ACC112 (cell line): ENCODE results near the gene HAVCR2.
"Not testable (repeated sequence)": the region's sequence is repeated elsewhere in the genome, so short reads cannot be mapped to it uniquely, and the experiment has no call there.

Experiments used
- H2AFZ ChIP-seq: fragments of 200-600 bp; sonication (generic); one replicate; pipeline ENCODE4 v1.6.0; 2017; ENCODE audit warnings: antibody characterized with exemption, low read length; ENCODE audit not compliant: unreplicated experiment
- H3K27ac ChIP-seq: fragments of 200-600 bp; sonication (generic); 2 replicates; pipeline ENCODE4 v1.5.1; 2014; ENCODE audit warnings: low read depth, mild to moderate bottlenecking, antibody characterized with exemption, low read length, moderate library complexity
- H3K27me3 ChIP-seq: fragments of 200-600 bp; sonication (generic); 2 replicates; pipeline ENCODE4 v1.6.1; 2014; ENCODE audit warnings: mild to moderate bottlenecking, antibody characterized with exemption, low read length, moderate library complexity, mixed read lengths; ENCODE audit not compliant: insufficient read depth
- H3K36me3 ChIP-seq: fragments of 200-600 bp; sonication (generic); 2 replicates; pipeline ENCODE4 v1.6.1; 2016; ENCODE audit warnings: mild to moderate bottlenecking, antibody characterized with exemption, low read length, moderate library complexity, mixed read lengths; ENCODE audit not compliant: insufficient read depth
- H3K4me1 ChIP-seq: fragments of 200-600 bp; sonication (generic); one replicate; pipeline ENCODE4 v1.6.1; 2016; ENCODE audit warnings: low read length, mixed read lengths; ENCODE audit not compliant: insufficient read depth, unreplicated experiment, control insufficient read depth
- H3K4me3 ChIP-seq: fragments of 200-600 bp; sonication (generic); 2 replicates; pipeline ENCODE4 v1.5.1; 2014; ENCODE audit warnings: mild to moderate bottlenecking, low read depth, low read length
- H3K79me2 ChIP-seq: fragments of 200-600 bp; sonication (generic); one replicate; pipeline ENCODE4 v1.6.0; 2016; ENCODE audit warnings: low read length; ENCODE audit not compliant: control insufficient read depth, unreplicated experiment, insufficient read depth

HAVCR2 gene

DNA sequence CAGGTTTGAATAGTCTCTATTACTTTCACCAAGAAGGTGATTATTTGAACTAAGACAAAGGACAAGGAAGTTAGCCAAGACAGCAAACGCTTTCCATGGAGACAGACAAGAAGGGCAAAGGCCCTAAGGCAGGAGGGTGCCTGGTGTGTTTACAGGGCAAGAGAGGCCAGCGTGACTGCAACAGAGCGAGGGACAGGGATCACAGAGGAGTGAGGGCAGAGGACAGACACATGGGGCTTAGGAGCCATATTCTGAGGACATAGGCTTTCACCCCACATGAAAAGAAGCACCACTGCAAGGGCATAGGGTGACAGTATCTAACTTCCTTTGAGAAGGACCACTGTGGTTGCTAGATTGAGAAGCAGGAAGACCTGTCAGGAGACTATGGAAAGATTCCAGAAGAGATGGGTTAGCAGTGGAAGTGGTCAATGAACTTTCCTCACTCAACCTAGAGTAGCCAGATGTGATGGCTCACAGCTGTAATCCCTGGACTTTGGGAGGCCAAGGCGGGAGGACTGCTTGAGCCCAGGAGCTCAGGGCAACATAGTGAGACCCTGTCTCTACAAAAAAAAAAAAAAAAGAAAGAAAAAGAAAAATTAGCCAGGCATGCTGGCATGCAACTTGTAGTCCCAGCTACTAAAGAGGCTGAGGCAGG, 44.9 kb downstream of the HAVCR2 start:
- H3K4me1 ChIP-seq: peaks cover 4% of the 10 kb centered on the region
- H3K79me2 ChIP-seq: no peaks in the 10 kb centered on the region
- H3K36me3 ChIP-seq: no peaks in the 10 kb centered on the region
- no peak overlapping the region for H2AFZ ChIP-seq
- no peak overlapping the region for H3K27ac ChIP-seq
- H3K27me3 ChIP-seq: no peaks in the 10 kb centered on the region
- H3K4me3 ChIP-seq: no peak overlapping the region

DNA sequence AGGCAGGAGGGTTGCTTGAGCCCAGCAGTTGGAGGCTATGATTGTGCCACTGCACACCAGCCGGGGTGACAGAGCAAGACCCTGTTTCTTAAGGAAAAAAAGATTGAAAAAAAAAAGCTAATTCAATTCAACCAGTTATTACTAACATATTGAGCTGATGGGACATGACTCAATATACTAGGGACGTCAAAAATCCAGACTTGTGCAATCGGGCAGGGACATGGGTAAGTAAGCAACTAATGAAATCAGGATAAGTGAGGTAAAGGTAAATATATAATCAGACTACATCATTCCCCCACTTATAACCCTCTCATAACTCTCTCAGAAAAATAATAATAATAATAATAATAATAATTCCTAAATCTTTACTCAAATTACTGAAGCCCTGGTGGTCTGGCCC, 49.0 kb downstream of the HAVCR2 start:
- H3K4me1 ChIP-seq: peaks cover 4% of the 10 kb centered on the region
- no peaks in the 10 kb centered on the region for H3K27me3 ChIP-seq
- no peak overlapping the region for H3K4me3 ChIP-seq
- no peaks in the 10 kb centered on the region for H3K36me3 ChIP-seq
- H3K27ac ChIP-seq: no peak overlapping the region
- no peaks in the 10 kb centered on the region for H3K79me2 ChIP-seq
- no peak overlapping the region for H2AFZ ChIP-seq

DNA sequence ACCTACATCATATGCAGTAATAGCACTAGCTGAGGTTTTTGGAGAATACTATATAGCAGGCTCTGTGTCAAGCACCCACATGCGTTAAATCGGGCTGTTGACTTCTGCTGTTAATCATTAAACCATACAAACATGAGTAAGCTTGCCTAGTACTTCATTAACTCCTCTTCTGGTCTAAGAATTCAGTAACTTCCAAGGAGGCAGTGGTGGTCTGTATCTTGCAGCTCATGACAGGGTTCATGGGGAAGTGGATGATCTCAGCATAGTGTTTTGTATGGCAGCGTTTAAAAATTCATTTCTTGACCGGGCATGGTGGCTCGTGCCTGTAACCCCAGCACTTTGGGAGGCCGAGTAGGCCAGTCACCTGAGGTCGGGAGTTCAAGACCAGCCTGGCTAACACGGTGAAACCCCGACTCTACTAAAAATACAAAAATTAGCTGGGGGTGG, 49.7 kb downstream of the HAVCR2 start, which contains the start of gene HAVCR1:
TSS of gene HAVCR1 (minus strand) at position 24 of the 447 bp plus-strand sequence. CDS start 1,173 bp downstream, outside the sequence.
- no peak within 1 kb of the TSS for H2AFZ ChIP-seq
- H3K36me3 ChIP-seq: no peaks in the 10 kb centered on the region
- no peak within 1 kb of the TSS for H3K27ac ChIP-seq
- no peak within 1 kb of the TSS for H3K4me3 ChIP-seq
- H3K4me1 ChIP-seq: peaks cover 4% of the 10 kb centered on the region
- no peaks in the 10 kb centered on the region for H3K79me2 ChIP-seq
- H3K27me3 ChIP-seq: no peaks in the 10 kb centered on the region

DNA sequence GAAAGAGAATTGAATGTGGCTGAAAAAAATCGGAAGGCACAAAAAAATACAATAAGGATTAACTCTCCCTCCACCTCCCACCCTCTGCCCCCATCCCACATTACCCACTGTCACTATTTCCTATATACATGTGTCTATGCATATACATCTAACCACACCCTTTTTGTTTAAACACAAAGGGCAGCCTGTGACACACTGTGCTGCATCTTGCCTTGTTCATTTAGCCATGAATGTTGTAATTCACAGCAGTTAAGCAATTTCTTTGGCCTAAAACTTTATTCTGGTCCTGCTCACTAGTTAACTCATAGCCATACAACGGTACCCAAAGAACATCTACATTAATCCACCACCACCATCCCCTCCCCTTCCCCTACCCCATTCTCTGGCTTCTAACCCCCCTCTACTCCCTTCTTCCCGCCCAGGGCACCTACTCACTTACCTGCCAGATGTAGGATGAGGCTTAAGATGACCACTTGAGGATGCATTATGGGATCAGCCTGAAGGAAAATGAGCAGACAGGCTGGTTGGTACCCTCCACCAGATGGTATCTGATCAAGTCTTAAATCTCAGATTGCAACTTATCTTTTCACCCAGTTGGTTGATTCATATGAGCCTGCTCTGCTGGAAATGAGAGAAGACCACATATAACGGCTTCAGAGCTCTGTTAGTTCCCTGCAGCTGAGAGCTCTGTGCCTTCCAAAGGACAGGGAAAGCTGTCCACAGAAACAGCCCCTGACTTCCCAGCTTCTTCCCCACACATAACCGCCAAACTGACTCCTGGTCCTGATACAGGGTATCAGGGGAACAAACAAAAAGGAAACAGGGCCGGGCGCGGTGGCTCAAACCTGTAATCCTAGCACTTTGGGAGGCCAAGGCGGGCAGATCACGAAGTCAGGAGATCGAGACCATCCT, 51.1 kb downstream of the HAVCR2 start:
- no peaks in the 10 kb centered on the region for H3K27me3 ChIP-seq
- H3K4me1 ChIP-seq: peaks cover 4% of the 10 kb centered on the region
- no peak overlapping the region for H2AFZ ChIP-seq
- no peaks in the 10 kb centered on the region for H3K79me2 ChIP-seq
- no peak overlapping the region for H3K4me3 ChIP-seq
- no peaks in the 10 kb centered on the region for H3K36me3 ChIP-seq
- H3K27ac ChIP-seq: no peak overlapping the region

DNA sequence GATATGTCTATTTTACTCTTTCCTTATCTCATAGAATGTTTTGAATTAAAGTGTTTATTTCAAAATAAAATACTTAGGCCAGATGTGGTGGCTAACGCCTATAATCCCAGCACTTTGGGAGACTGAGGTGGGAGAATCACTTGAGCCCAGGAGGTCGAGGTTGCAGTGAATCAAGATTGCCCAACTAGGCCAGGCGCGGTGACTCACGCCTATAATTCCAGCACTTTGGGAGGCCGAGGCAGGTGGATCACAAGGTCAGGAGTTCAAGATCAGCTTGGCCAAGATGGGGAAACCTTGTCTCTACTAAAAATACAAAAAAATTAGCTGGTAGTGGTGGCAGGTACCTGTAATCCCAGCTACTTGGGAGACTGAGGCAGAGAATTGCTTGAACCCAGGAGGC, 52.0 kb downstream of the HAVCR2 start:
- not testable (repeated sequence) for H3K4me3 ChIP-seq, H3K27me3 ChIP-seq, H2AFZ ChIP-seq, H3K36me3 ChIP-seq, H3K4me1 ChIP-seq, H3K27ac ChIP-seq, H3K79me2 ChIP-seq

DNA sequence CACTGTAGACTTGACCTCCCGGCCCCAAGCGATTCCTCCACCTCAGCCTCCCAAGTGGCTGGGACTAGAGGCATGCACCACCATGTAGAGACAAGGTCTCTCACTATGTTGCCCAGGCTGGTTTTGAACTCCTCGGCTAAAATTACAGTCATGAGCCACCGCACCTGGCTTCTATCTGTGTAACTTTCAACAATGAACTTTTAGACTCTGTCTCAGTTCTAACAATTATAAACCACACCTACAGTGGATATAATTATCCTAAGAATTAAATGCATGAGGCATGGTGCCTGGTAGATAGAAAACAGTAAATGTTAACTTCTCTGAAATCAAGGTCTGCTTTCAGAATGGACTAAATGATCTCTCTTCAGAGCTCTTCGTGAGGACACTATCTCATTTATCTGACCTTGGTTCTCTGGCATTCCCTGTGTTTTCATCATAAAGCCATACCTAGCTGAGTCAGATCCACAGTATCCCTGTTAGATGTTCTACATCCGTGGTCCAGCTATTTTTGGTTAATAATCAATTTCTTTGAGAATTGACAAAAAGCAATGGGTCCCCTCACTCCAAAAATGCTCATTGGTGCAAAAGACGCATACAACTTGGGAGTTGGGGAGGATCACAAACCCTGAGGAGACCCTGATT, 57.1 kb downstream of the HAVCR2 start:
- Histone ChIP-seq H2AFZ (no peak overlapping the region), H3K27me3 (peaks cover 4% of the 10 kb centered on the region; the same call in 1 of the 2 replicates), H3K4me3 (no peak overlapping the region), H3K27ac (no peak overlapping the region), H3K4me1 (no peaks in the 10 kb centered on the region), H3K36me3 (no peaks in the 10 kb centered on the region), H3K79me2 (no peaks in the 10 kb centered on the region)

DNA sequence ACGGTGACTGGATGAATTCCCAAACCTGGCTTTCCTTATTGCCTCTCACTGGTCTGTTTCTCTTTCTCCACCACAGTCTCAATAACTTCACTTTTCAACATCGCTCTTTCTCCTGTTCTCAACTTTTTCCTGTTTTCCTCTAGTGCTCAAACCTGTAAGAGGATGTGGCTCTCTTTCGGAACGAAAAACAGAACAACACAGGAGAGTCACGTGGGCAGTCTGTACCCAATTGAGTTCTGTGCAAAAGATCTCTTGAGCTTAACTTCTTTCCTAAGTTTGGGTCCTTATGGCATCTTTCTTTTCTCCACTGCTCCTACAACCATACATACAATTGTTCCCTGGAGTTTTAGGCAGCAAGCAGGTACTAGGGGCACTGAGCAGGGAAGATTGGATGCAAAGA, 58.8 kb downstream of the HAVCR2 start:
- no peak overlapping the region for H3K27ac ChIP-seq
- H3K4me3 ChIP-seq: no peak overlapping the region
- no peak overlapping the region for H2AFZ ChIP-seq
- H3K36me3 ChIP-seq: no peaks in the 10 kb centered on the region
- H3K79me2 ChIP-seq: no peaks in the 10 kb centered on the region
- H3K4me1 ChIP-seq: no peaks in the 10 kb centered on the region
- peaks cover 4% of the 10 kb centered on the region; the same call in 1 of the 2 replicates for H3K27me3 ChIP-seq

DNA sequence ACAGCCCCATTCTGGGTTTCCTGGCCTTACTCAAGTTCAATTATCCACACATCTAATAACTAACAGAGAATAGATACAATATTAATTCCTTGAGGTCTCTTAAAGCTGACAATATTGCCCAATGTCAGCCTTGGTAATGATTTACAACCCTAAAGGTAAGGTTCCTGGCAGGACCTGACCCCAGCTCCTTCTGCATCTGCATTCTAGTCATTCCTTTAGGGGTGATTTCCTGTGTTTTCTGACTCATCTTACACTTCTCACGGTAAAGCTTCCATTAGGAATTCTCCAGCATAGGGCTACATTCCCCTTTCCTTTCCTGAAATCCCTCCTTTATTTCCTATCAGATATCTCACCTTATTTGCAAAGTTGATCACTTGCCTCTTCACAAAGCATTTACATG, 59.2 kb downstream of the HAVCR2 start:
- Histone ChIP-seq H3K27ac (no peak overlapping the region), H3K27me3 (peaks cover 4% of the 10 kb centered on the region; the same call in 1 of the 2 replicates), H2AFZ (no peak overlapping the region), H3K79me2 (no peaks in the 10 kb centered on the region), H3K36me3 (no peaks in the 10 kb centered on the region), H3K4me1 (no peaks in the 10 kb centered on the region), H3K4me3 (no peak overlapping the region)

DNA sequence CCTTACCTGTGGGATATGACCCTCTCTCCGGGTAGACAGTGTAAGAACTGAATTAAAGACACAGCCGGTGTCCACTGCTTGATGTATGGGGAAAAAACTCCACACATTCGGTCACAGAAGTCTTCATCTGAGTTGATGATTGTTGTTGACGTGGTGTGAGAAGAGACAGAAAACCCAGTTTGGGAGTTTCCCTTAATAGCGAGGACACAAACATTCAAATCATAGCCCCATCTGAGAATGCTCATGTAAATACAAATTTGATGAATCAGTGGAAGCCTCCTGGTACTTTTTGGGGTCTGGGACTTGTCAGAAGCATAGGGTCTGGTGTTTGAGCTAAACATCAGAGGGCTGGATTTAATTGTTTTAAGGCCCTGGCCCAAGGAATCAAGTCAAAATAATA, 60.9 kb downstream of the HAVCR2 start:
- H3K4me1 ChIP-seq: no peaks in the 10 kb centered on the region
- H3K36me3 ChIP-seq: no peaks in the 10 kb centered on the region
- no peak overlapping the region for H3K4me3 ChIP-seq
- no peaks in the 10 kb centered on the region for H3K79me2 ChIP-seq
- H3K27me3 ChIP-seq: peaks cover 4% of the 10 kb centered on the region; the same call in 1 of the 2 replicates
- H3K27ac ChIP-seq: no peak overlapping the region
- H2AFZ ChIP-seq: no peak overlapping the region

DNA sequence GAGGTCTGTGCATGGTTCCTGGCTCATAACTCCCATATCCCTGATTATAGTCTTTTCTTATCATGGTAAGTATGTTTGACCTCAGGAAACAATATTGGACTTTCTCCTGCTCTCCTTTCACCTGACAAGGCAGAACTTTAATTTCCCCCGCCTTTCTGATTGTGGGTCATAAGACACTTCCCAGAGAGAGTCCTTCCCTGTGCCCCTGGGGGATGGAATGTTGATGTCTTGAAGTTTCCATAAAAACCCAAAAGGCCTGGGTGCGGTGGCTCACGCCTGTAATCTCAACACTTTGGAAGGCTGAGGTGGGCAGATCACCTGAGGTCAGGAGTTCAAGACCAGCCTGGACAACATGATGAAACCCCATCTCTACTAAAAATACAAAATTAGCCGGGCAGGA, 61.8 kb downstream of the HAVCR2 start:
- H3K27me3 ChIP-seq, H2AFZ ChIP-seq, H3K36me3 ChIP-seq, H3K79me2 ChIP-seq, H3K4me1 ChIP-seq, H3K27ac ChIP-seq, H3K4me3 ChIP-seq: not testable (repeated sequence)
